Testis (tissue), 3 donors: ENCODE measurements around the gene BUB1B. TPM values are rescaled to one million over a fixed set of nuclear protein-coding genes. Genes with fewer than 3 reads are reported as not detected.
"Not testable (repeated sequence)": the region's sequence is repeated elsewhere in the genome, so short reads cannot be mapped to it uniquely, and the experiment has no call there.

ENCODE experiments used
- DNase-seq: peaks from one replicate; pipeline ENCODE4 v3.0.0-alpha.2; 2019
- H3K27ac ChIP-seq, 2 donors: fragments of 200-600 bp; sonication (generic); one replicate each; pipeline ENCODE4 v1.5.1; 2019
- H3K27me3 ChIP-seq: fragments of 200-600 bp; sonication (generic); one replicate; pipeline ENCODE4 v1.5.1; 2019
- H3K36me3 ChIP-seq: fragments of 200-600 bp; sonication (generic); one replicate; pipeline ENCODE4 v1.5.1; 2017; ENCODE audit warnings: low read depth; ENCODE audit errors: missing control alignments
- H3K4me1 ChIP-seq: fragments of 200-600 bp; sonication (generic); one replicate; pipeline ENCODE4 v1.5.1; 2019
- H3K4me3 ChIP-seq, 2 donors: fragments of 200-600 bp; sonication (generic); one replicate each; pipeline ENCODE4 v1.5.1; 2017 to 2019
- H3K9me3 ChIP-seq: fragments of 200-600 bp; sonication (generic); one replicate; pipeline ENCODE4 v1.5.1; 2017
- POLR2A ChIP-seq: fragments of 450-650 bp; IDR thresholded peaks from one replicate; pipeline ENCODE4 v1.6.1; 2017; ENCODE audit warnings: antibody characterized with exemption, mild to moderate bottlenecking, moderate library complexity
- WGBS, 2 donors: methylation state at CpG; one replicate each; pipeline ENCODE4 v1.1.5; 2018; 5-methylcytosine and 5-hydroxymethylcytosine counted together
- intact Hi-C: fragments of 100-400 bp; cut with DNase I; formaldehyde crosslinking; loops from one replicate; pipeline ENCODE4 v1.15.1; 2023; ENCODE audit warnings: low total_unique reads
- polyA plus RNA-seq: library from polyadenylated mRNA; stranded (reverse); fragments of 350-450 nt; fragmentation: Illumina TruSeq; extraction: RNeasy Lipid Tissue Mini Kit (QIAGEN cat#74804); gene quantifications from one replicate; pipeline ENCODE4 v1.2.3, GENCODE V29; 2014; ENCODE audit warnings: low read depth, low replicate concordance; ENCODE audit not compliant: insufficient read depth
- total RNA-seq, 2 donors: library from RNA; depleted of rRNA; stranded (reverse); fragments of >200 nt; gene quantifications; one replicate each; pipeline ENCODE4 v1.2.3, GENCODE V29; 2016
- TF ChIP-seq, protein P1 (sequence below), 3 experiments: fragments of 450-650 bp in 2 of 3; fragments of 200-600 bp in 1 of 3; sonication (generic) in 1 of 3; IDR thresholded peaks; one replicate each; pipeline ENCODE4 v1.5.1; 2016 to 2019; ENCODE audit warnings: antibody characterized with exemption in 3 of 3, mild to moderate bottlenecking in 2 of 3, moderate library complexity in 1 of 3

BUB1B gene
- total and polyA plus RNA-seq, 3 donors from 2014 or later, result 38.6 to 66.2 (median 53.9) TPM

DNA sequence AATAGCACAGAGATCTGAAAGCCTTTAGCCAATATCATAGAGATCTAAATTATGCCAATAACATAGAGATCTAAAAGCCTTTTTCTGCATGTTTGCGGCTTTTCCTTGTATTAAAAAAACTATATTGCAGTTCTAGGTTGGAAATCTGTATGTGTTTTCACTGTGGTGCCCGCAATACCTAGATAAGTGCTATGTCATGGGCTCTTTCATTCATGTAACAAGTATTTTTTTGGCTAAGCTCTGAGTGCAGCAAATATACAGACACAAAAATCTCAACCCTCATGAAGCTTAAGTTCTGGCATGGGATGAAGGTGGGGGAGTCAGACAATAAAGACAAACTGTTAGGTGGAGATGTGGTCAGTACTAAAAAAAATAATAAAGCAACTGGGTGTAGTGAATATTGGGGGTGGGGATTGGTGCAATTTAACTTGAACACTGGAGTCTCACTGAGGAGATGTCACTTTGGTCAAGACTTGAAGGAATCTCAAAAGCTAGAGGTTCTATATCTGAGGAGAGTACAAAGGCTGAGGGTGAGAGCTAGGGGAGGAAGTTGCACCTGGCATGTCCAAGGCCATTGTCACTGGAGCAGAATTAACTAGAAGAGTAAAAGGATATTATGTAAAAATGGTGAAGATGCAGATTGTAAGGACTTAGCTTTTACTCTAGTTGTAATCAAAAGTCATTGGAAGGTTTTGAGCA is 973 bp downstream of the BUB1B start:
- H3K4me3 ChIP-seq, result peak overlapping the region in 1 of 2 donors; percentile 58
- WGBS, 2 donors, result 3% methylated on average over 2 of the region's 2 CpGs
- H3K9me3 ChIP-seq, result no peaks in the 10 kb centered on the region
- H3K4me1 ChIP-seq, result no peaks in the 10 kb centered on the region
- intact Hi-C loops, result no loop called here
- H3K36me3 ChIP-seq, result no peaks in the 10 kb centered on the region
- no peak overlapping the region for H3K27ac ChIP-seq
- DNase-seq, result no peak
- no peaks in the 10 kb centered on the region for H3K27me3 ChIP-seq
- TF ChIP-seq, protein P1, sequence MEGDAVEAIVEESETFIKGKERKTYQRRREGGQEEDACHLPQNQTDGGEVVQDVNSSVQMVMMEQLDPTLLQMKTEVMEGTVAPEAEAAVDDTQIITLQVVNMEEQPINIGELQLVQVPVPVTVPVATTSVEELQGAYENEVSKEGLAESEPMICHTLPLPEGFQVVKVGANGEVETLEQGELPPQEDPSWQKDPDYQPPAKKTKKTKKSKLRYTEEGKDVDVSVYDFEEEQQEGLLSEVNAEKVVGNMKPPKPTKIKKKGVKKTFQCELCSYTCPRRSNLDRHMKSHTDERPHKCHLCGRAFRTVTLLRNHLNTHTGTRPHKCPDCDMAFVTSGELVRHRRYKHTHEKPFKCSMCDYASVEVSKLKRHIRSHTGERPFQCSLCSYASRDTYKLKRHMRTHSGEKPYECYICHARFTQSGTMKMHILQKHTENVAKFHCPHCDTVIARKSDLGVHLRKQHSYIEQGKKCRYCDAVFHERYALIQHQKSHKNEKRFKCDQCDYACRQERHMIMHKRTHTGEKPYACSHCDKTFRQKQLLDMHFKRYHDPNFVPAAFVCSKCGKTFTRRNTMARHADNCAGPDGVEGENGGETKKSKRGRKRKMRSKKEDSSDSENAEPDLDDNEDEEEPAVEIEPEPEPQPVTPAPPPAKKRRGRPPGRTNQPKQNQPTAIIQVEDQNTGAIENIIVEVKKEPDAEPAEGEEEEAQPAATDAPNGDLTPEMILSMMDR (IDR thresholded peaks at IDR 0.05), result no peak
- TF ChIP-seq POLR2A, result no peak

DNA sequence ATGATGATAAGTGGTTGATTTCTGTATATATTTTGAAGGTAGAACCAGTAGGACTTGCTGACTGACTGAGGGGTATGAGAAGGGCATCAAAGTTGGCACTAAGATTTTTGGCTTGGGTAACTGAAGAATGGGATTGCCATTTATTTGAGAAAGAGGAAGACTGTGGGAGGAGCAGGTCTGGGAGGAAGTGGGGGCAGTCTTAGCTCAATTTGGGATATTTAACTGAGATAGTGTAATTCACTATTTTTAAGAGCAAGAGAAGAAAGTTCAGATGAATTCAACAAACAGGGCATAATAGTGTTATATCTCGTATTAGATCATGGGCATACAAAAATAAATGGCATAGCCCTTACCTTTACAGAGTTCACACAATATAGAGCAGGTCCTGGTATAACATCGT is 1.7 kb downstream of the BUB1B start:
- H3K27me3 ChIP-seq, result no peaks in the 10 kb centered on the region
- intact Hi-C loops, result no loop called here
- no peaks in the 10 kb centered on the region for H3K9me3 ChIP-seq
- TF ChIP-seq, protein P1 (IDR thresholded peaks at IDR 0.05), result no peak
- no peak for TF ChIP-seq POLR2A
- DNase-seq, result no peak
- 79 to 80% methylated on average over 2 of the region's 2 CpGs for WGBS, 2 donors
- no peak overlapping the region for H3K27ac ChIP-seq
- no peaks in the 10 kb centered on the region for H3K4me1 ChIP-seq
- H3K36me3 ChIP-seq, result no peaks in the 10 kb centered on the region
- H3K4me3 ChIP-seq, result no peak overlapping the region

DNA sequence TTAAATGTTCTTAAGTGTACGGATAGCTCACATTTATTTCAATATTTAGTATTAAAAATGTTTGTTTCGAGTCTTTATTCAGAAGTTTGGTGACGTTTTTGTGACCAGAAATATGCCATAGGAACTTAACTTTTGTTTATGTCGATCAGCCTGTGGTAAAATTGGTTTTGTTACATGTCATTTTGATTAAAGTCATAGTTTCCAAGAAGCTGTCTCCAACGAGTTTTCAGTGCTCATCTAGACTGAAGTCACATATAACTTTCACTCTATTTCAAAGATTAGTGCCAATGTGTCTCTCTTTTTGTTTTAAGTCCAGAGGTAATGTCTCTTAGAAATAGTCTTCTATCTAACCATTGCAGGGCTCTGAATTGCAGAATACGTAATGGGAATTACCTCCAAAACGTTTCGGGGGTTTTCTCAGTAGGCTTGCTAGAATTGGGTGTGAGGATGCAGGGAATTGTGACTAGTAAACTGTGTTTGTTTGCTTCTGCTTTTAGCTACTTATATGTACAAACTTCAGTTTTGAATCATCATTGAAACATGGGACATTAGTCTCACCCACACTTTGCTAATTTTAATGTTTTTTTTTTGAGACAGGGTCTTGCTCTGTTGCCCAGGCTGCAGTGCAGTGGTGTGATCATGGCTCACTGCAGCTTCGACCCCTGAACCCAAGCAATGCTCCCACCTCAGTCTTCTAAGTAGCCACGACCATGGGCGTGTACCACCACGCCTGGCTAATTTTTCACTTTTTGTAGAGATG is 3.0 kb downstream of the BUB1B start:
- no peaks in the 10 kb centered on the region for H3K4me1 ChIP-seq
- TF ChIP-seq, protein P1 (IDR thresholded peaks at IDR 0.05), result no peak
- no peak for TF ChIP-seq POLR2A
- H3K36me3 ChIP-seq, result no peaks in the 10 kb centered on the region
- intact Hi-C loops, result no loop called here
- H3K4me3 ChIP-seq, result no peak overlapping the region
- no peaks in the 10 kb centered on the region for H3K9me3 ChIP-seq
- no peaks in the 10 kb centered on the region for H3K27me3 ChIP-seq
- 87 to 90% methylated on average over 12 of the region's 12 CpGs for WGBS, 2 donors
- H3K27ac ChIP-seq, result no peak overlapping the region
- DNase-seq, result no peak

DNA sequence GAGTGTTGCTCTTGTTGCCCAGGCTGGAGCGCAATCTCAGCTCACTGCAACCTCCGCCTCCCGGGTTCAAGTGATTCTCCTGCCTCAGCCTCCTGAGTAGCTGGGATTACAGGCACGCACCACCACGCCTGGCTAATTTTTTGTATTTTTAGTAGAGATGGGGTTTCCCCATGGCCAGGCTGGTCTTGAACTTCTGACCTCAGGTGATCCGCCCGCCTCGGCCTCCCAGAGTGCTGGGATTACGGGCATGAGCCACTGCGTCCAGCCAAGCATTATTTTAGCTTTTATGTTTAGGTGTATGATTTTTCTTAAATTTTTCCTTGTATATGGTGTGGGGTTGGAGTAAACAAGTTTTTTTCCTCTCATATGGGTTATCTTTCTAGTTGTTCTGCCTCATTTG is 6.5 kb downstream of the BUB1B start:
- DNase-seq, H3K27ac ChIP-seq, intact Hi-C loops, H3K27me3 ChIP-seq, H3K36me3 ChIP-seq, H3K4me3 ChIP-seq, H3K9me3 ChIP-seq, H3K4me1 ChIP-seq: not testable (repeated sequence)
- 91 to 96% methylated on average over 10 of the region's 10 CpGs for WGBS, 2 donors

DNA sequence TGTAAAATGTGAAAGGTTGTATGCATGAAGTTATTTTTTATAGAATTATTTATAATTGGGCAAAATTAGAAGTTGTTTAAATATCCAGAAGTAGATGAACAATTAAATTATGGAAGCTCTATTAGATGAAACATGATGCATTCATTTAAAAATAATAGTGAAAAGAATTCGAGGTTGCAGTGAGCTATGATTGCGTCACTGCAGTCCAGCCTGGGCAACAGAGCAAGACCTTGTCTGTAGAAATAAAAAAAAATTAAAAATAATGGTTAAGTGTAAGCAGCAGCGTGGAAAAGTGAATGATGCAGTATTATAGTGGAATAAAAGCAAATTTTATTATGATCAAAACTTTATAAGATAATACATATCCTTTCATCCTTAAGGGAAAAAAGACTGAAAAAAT is 14.3 kb downstream of the BUB1B start:
- TF ChIP-seq, protein P1 (IDR thresholded peaks at IDR 0.05), result no peak
- no peak for TF ChIP-seq POLR2A
- no peak for DNase-seq
- 93% methylated on average over 3 of the region's 3 CpGs for WGBS, 2 donors

More for the DNA sequence above, 14.3 kb downstream of the BUB1B start:
- H3K27ac ChIP-seq, result no peak overlapping the region
- no peaks in the 10 kb centered on the region for H3K36me3 ChIP-seq
- intact Hi-C loops, result no loop called here
- H3K4me3 ChIP-seq, result no peak overlapping the region
- no peaks in the 10 kb centered on the region for H3K4me1 ChIP-seq
- H3K27me3 ChIP-seq, result no peaks in the 10 kb centered on the region
- H3K9me3 ChIP-seq, result no peaks in the 10 kb centered on the region
